Measurements from ENCODE around the gene STYXL1.

The STYXL1 gene

DNA sequence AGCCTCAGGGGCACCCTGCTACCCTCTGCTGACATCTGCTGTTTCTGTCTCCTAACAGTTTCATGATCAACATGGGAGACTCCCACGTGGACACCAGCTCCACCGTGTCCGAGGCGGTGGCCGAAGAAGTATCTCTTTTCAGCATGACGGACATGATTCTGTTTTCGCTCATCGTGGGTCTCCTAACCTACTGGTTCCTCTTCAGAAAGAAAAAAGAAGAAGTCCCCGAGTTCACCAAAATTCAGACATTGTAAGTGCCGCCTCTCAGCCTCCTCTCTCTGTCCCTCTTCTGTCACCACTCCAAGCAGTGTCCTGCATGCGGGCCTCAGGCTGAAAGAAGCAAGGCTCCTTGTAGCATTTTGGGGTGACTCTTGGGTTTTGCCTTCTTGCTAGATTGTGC lies 93.9 kb downstream of the STYXL1 start:
- no peak overlapping the region for H3K9ac ChIP-seq (ENCODE audit: low read depth, low read length)
- H3K36me3 ChIP-seq (ENCODE audit: insufficient read depth, low read depth, low read length) = peaks cover 45% of the 10 kb centered on the region
- no peaks in the 10 kb centered on the region for H3K9me3 ChIP-seq (ENCODE audit: insufficient read depth, low read depth, low read length)
- peaks cover 10% of the 10 kb centered on the region for H3K4me1 ChIP-seq (ENCODE audit: insufficient read depth, low read length)
- no peak overlapping the region for H3K4me3 ChIP-seq (ENCODE audit: low read length)
- H3K27ac ChIP-seq (ENCODE audit: low read length) = no peak overlapping the region
- no peaks in the 10 kb centered on the region for H3K27me3 ChIP-seq (ENCODE audit: insufficient read depth, low read length)

GRCh38 chr7:75953431-75953830 lies 94.4 kb downstream of the STYXL1 start:
- Histone ChIP-seq H3K36me3 (ENCODE audit: insufficient read depth, low read depth, low read length) (peaks cover 40% of the 10 kb centered on the region), H3K27ac (ENCODE audit: low read length) (no peak overlapping the region)

DNA sequence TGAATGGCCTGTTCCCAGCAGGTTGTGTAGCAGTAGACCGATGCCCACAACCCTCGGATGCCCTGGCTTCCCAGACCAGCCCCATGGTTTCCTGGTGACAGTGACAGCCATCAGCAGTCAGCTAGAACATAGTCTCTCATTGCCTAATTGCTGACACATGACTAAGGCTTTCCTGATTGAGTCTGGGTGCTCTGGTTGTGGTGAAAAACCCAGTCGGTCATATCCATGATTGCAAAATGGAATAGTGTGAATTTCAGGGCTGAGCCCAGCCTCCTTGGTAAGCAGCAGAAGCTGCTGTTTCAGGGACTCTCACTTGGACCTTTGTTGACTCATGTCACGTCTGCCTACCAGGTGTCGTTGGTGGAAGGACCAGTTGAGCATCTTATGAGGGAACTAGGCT lies 96.3 kb downstream of the STYXL1 start:
- Histone ChIP-seq H3K4me1 (ENCODE audit: insufficient read depth, low read length) (no peaks in the 10 kb centered on the region), H3K36me3 (ENCODE audit: insufficient read depth, low read depth, low read length) (peaks cover 34% of the 10 kb centered on the region), H3K9me3 (ENCODE audit: insufficient read depth, low read depth, low read length) (no peaks in the 10 kb centered on the region), H3K9ac (ENCODE audit: low read depth, low read length) (no peak overlapping the region), H3K27me3 (ENCODE audit: insufficient read depth, low read length) (no peaks in the 10 kb centered on the region), H3K4me3 (ENCODE audit: low read length) (no peak overlapping the region), H3K27ac (ENCODE audit: low read length) (no peak overlapping the region)

More at GRCh38 chr7:75953431-75953830, 94.4 kb downstream of the STYXL1 start:
- H3K4me1 ChIP-seq (ENCODE audit: insufficient read depth, low read length) = peaks cover 10% of the 10 kb centered on the region
- H3K9ac ChIP-seq (ENCODE audit: low read depth, low read length) = no peak overlapping the region
- H3K4me3 ChIP-seq (ENCODE audit: low read length) = no peak overlapping the region
- H3K27me3 ChIP-seq (ENCODE audit: insufficient read depth, low read length) = no peaks in the 10 kb centered on the region
- H3K9me3 ChIP-seq (ENCODE audit: insufficient read depth, low read depth, low read length) = no peaks in the 10 kb centered on the region

- H3K27ac ChIP-seq (ENCODE audit: low read length) = no peak overlapping the region
- no peaks in the 10 kb centered on the region for H3K4me1 ChIP-seq (ENCODE audit: insufficient read depth, low read length)
- no peaks in the 10 kb centered on the region for H3K9me3 ChIP-seq (ENCODE audit: insufficient read depth, low read depth, low read length)
- no peak overlapping the region for H3K9ac ChIP-seq (ENCODE audit: low read depth, low read length)
- H3K27me3 ChIP-seq (ENCODE audit: insufficient read depth, low read length) = no peaks in the 10 kb centered on the region
- H3K36me3 ChIP-seq (ENCODE audit: insufficient read depth, low read depth, low read length) = peaks cover 21% of the 10 kb centered on the region
- no peak overlapping the region for H3K4me3 ChIP-seq (ENCODE audit: low read length)
Measured at GRCh38 chr7:75950111-75950681, 97.6 kb downstream of the STYXL1 start.

GRCh38 chr7:75948179-75948578 lies 99.6 kb downstream of the STYXL1 start:
- no peaks in the 10 kb centered on the region for H3K9me3 ChIP-seq (ENCODE audit: insufficient read depth, low read depth, low read length)
- no peak overlapping the region for H3K9ac ChIP-seq (ENCODE audit: low read depth, low read length)

More at GRCh38 chr7:75948179-75948578, 99.6 kb downstream of the STYXL1 start:
- Histone ChIP-seq H3K36me3 (ENCODE audit: insufficient read depth, low read depth, low read length) (peaks cover 5% of the 10 kb centered on the region; the same call in 1 of the 2 replicates), H3K4me1 (ENCODE audit: insufficient read depth, low read length) (no peaks in the 10 kb centered on the region), H3K27ac (ENCODE audit: low read length) (no peak overlapping the region), H3K4me3 (ENCODE audit: low read length) (no peak overlapping the region), H3K27me3 (ENCODE audit: insufficient read depth, low read length) (no peaks in the 10 kb centered on the region)

All from iPS-20b (cell line).